IPS-20b (cell line): Measurements from ENCODE around the gene SHISA9.

Source experiments
- H3K27ac ChIP-seq: one replicate; pipeline ENCODE4 v1.5.1; 2013; ENCODE audit warnings: low read length
- H3K27me3 ChIP-seq: 2 replicates; pipeline ENCODE4 v1.6.1; 2013; ENCODE audit warnings: mild to moderate bottlenecking, low read length, inconsistent platforms; ENCODE audit not compliant: insufficient read depth
- H3K36me3 ChIP-seq: 2 replicates; pipeline ENCODE4 v1.6.1; 2013; ENCODE audit warnings: low read depth, mild to moderate bottlenecking, inconsistent platforms, low read length, moderate library complexity; ENCODE audit not compliant: insufficient read depth
- H3K4me1 ChIP-seq: 2 replicates; pipeline ENCODE4 v1.6.1; 2013; ENCODE audit warnings: mild to moderate bottlenecking, control low read depth, inconsistent platforms, low read length, moderate library complexity; ENCODE audit not compliant: insufficient read depth
- H3K4me3 ChIP-seq: 2 replicates; pipeline ENCODE4 v1.5.1; 2013; ENCODE audit warnings: mild to moderate bottlenecking, low read length, inconsistent platforms
- H3K9ac ChIP-seq: 2 replicates; pipeline ENCODE4 v1.6.1; 2013; ENCODE audit warnings: low read depth, mild to moderate bottlenecking, inconsistent platforms, low read length, moderate library complexity
- H3K9me3 ChIP-seq: 2 replicates; pipeline ENCODE4 v1.6.1; 2013; ENCODE audit warnings: mild to moderate bottlenecking, low read depth, low read length, inconsistent platforms; ENCODE audit not compliant: insufficient read depth

SHISA9 gene

GRCh38 chr16:13055480-13055879 is 154.1 kb downstream of the SHISA9 start:
- Histone ChIP-seq H3K9me3 (no peaks in the 10 kb centered on the region), H3K4me3 (no peak overlapping the region), H3K36me3 (no peaks in the 10 kb centered on the region), H3K27me3 (no peaks in the 10 kb centered on the region), H3K9ac (no peak overlapping the region), H3K4me1 (peaks cover 6% of the 10 kb centered on the region), H3K27ac (no peak overlapping the region)

GRCh38 chr16:13056607-13057006 is 155.2 kb downstream of the SHISA9 start:
- Histone ChIP-seq H3K36me3 (no peaks in the 10 kb centered on the region), H3K27me3 (no peaks in the 10 kb centered on the region), H3K9ac (no peak overlapping the region), H3K4me3 (no peak overlapping the region), H3K4me1 (peaks cover 15% of the 10 kb centered on the region), H3K9me3 (no peaks in the 10 kb centered on the region), H3K27ac (no peak overlapping the region)

GRCh38 chr16:13060932-13061331 is 159.5 kb downstream of the SHISA9 start:
- Histone ChIP-seq H3K27ac (no peak overlapping the region), H3K4me1 (peaks cover 16% of the 10 kb centered on the region), H3K9ac (no peak overlapping the region), H3K27me3 (no peaks in the 10 kb centered on the region), H3K36me3 (no peaks in the 10 kb centered on the region), H3K9me3 (no peaks in the 10 kb centered on the region), H3K4me3 (no peak overlapping the region)

GRCh38 chr16:13061691-13062090 is 160.3 kb downstream of the SHISA9 start:
- Histone ChIP-seq H3K4me3 (no peak overlapping the region), H3K27ac (no peak overlapping the region), H3K36me3 (no peaks in the 10 kb centered on the region), H3K4me1 (peaks cover 16% of the 10 kb centered on the region; the same call in 1 of the 2 replicates), H3K9me3 (0 out of 2 replicates have a peak, but pooled peaks cover 3% of the 10 kb centered on the region), H3K27me3 (no peaks in the 10 kb centered on the region), H3K9ac (no peak overlapping the region)

- Histone ChIP-seq H3K27me3 (no peaks in the 10 kb centered on the region), H3K27ac (no peak overlapping the region), H3K9ac (no peak overlapping the region), H3K4me1 (peaks cover 16% of the 10 kb centered on the region; the same call in 1 of the 2 replicates), H3K36me3 (no peaks in the 10 kb centered on the region), H3K4me3 (no peak overlapping the region), H3K9me3 (0 out of 2 replicates have a peak, but pooled peaks cover 3% of the 10 kb centered on the region)
These were observed 160.8 kb downstream of the SHISA9 start for GRCh38 chr16:13062219-13062618.

- H3K4me1 ChIP-seq, result peaks cover 16% of the 10 kb centered on the region; the same call in 1 of the 2 replicates
- no peaks in the 10 kb centered on the region for H3K27me3 ChIP-seq
- H3K4me3 ChIP-seq, result no peak overlapping the region
- no peaks in the 10 kb centered on the region for H3K36me3 ChIP-seq
- H3K9ac ChIP-seq, result no peak overlapping the region
- no peak overlapping the region for H3K27ac ChIP-seq
- 0 out of 2 replicates have a peak, but pooled peaks cover 3% of the 10 kb centered on the region for H3K9me3 ChIP-seq
These were observed 162.1 kb downstream of the SHISA9 start for GRCh38 chr16:13063457-13063856.

- no peaks in the 10 kb centered on the region for H3K27me3 ChIP-seq
- no peak overlapping the region for H3K9ac ChIP-seq
- no peak overlapping the region for H3K27ac ChIP-seq
- peaks cover 21% of the 10 kb centered on the region; the same call in 1 of the 2 replicates for H3K4me1 ChIP-seq
- no peaks in the 10 kb centered on the region for H3K36me3 ChIP-seq
- no peak overlapping the region for H3K4me3 ChIP-seq
- 0 out of 2 replicates have a peak, but pooled peaks cover 3% of the 10 kb centered on the region for H3K9me3 ChIP-seq
These were observed 163.4 kb downstream of the SHISA9 start for GRCh38 chr16:13064821-13065220.

GRCh38 chr16:13067648-13068047 is 166.2 kb downstream of the SHISA9 start:
- Histone ChIP-seq H3K27ac (no peak overlapping the region), H3K36me3 (no peaks in the 10 kb centered on the region), H3K4me1 (peaks cover 18% of the 10 kb centered on the region; the same call in 1 of the 2 replicates), H3K27me3 (no peaks in the 10 kb centered on the region), H3K9ac (no peak overlapping the region), H3K9me3 (0 out of 2 replicates have a peak, but pooled peaks cover 3% of the 10 kb centered on the region), H3K4me3 (no peak overlapping the region)

GRCh38 chr16:13068912-13069583 is 167.7 kb downstream of the SHISA9 start:
- 0 out of 2 replicates have a peak, but pooled peaks cover 3% of the 10 kb centered on the region for H3K9me3 ChIP-seq
- no peaks in the 10 kb centered on the region for H3K36me3 ChIP-seq
- peak overlapping the region; percentile 57 for H3K27ac ChIP-seq
- peak overlapping the region; percentile 61; the same call in 1 of the 2 replicates for H3K9ac ChIP-seq
- no peaks in the 10 kb centered on the region for H3K27me3 ChIP-seq
- H3K4me1 ChIP-seq, result peaks cover 18% of the 10 kb centered on the region; the same call in 1 of the 2 replicates
- H3K4me3 ChIP-seq, result no peak overlapping the region

- peak overlapping the region; percentile 61; the same call in 1 of the 2 replicates for H3K9ac ChIP-seq
- no peaks in the 10 kb centered on the region for H3K27me3 ChIP-seq
- H3K9me3 ChIP-seq, result 0 out of 2 replicates have a peak, but pooled peaks cover 3% of the 10 kb centered on the region
- H3K4me3 ChIP-seq, result peak overlapping the region; percentile 47; the same call in 1 of the 2 replicates
- peaks cover 21% of the 10 kb centered on the region; the same call in 1 of the 2 replicates for H3K4me1 ChIP-seq
- peak overlapping the region; percentile 69 for H3K27ac ChIP-seq
- no peaks in the 10 kb centered on the region for H3K36me3 ChIP-seq
These were observed 168.9 kb downstream of the SHISA9 start for GRCh38 chr16:13070268-13070667.

- H3K4me1 ChIP-seq, result peaks cover 10% of the 10 kb centered on the region; the same call in 1 of the 2 replicates
- no peak overlapping the region for H3K27ac ChIP-seq
- H3K9ac ChIP-seq, result no peak overlapping the region
- no peaks in the 10 kb centered on the region for H3K9me3 ChIP-seq
- no peaks in the 10 kb centered on the region for H3K27me3 ChIP-seq
- H3K36me3 ChIP-seq, result no peaks in the 10 kb centered on the region
- H3K4me3 ChIP-seq, result no peak overlapping the region
These were observed 175.5 kb downstream of the SHISA9 start for GRCh38 chr16:13076878-13077277.

GRCh38 chr16:13077816-13078215 is 176.4 kb downstream of the SHISA9 start:
- no peaks in the 10 kb centered on the region for H3K36me3 ChIP-seq
- no peaks in the 10 kb centered on the region for H3K9me3 ChIP-seq
- H3K4me1 ChIP-seq, result peaks cover 10% of the 10 kb centered on the region; the same call in 1 of the 2 replicates
- H3K27ac ChIP-seq, result no peak overlapping the region
- H3K4me3 ChIP-seq, result no peak overlapping the region
- H3K27me3 ChIP-seq, result no peaks in the 10 kb centered on the region
- H3K9ac ChIP-seq, result no peak overlapping the region
